ENCODE measurements around the gene KCNN2.

Gene KCNN2

GRCh38 chr5:114361724-114362196 is at the start of gene KCNN2:
KCNN2 (plus strand) TSS chr5:114362070; CDS start chr5:114362140, 70 bp downstream.
- DNase-seq, result no peak

GRCh38 chr5:114312658-114313057 is 49.2 kb upstream of the KCNN2 start:
- no peak for DNase-seq

- DNase-seq, result no peak
These were observed 47.8 kb upstream of the KCNN2 start for GRCh38 chr5:114314061-114314460.

- no peak for DNase-seq
These were observed 45.7 kb upstream of the KCNN2 start for GRCh38 chr5:114316167-114316566.

GRCh38 chr5:114317751-114318150 is 44.1 kb upstream of the KCNN2 start:
- no peak for DNase-seq

GRCh38 chr5:114319236-114319635 is 42.6 kb upstream of the KCNN2 start:
- no peak for DNase-seq

- DNase-seq, result no peak
These were observed 42.0 kb upstream of the KCNN2 start for GRCh38 chr5:114319821-114320220.

GRCh38 chr5:114324282-114324681 is 37.6 kb upstream of the KCNN2 start:
- no peak for DNase-seq

- no peak for DNase-seq
These were observed 36.3 kb upstream of the KCNN2 start for GRCh38 chr5:114325541-114325940.

- no peak for DNase-seq
These were observed 34.4 kb upstream of the KCNN2 start for GRCh38 chr5:114327474-114327873.

- DNase-seq, result no peak
These were observed 33.9 kb upstream of the KCNN2 start for GRCh38 chr5:114327987-114328386.

GRCh38 chr5:114330916-114331531 is 30.8 kb upstream of the KCNN2 start:
- DNase-seq, result no peak

GRCh38 chr5:114332493-114332892 is 29.4 kb upstream of the KCNN2 start:
- DNase-seq, result no peak

- no peak for DNase-seq
These were observed 28.9 kb upstream of the KCNN2 start for GRCh38 chr5:114332925-114333324.

- DNase-seq, result no peak
These were observed 26.5 kb upstream of the KCNN2 start for GRCh38 chr5:114335391-114335790.

- DNase-seq, result no peak
These were observed 22.8 kb upstream of the KCNN2 start for GRCh38 chr5:114339108-114339507.

- no peak for DNase-seq
These were observed 15.7 kb upstream of the KCNN2 start for GRCh38 chr5:114346181-114346580.

GRCh38 chr5:114355086-114355830 is 6.6 kb upstream of the KCNN2 start:
- no peak for DNase-seq

GRCh38 chr5:114358329-114358728 is 3.5 kb upstream of the KCNN2 start:
- DNase-seq, result no peak

- DNase-seq, result no peak
These were observed 1.5 kb upstream of the KCNN2 start for GRCh38 chr5:114360357-114360756.

- no peak for DNase-seq
These were observed 800 bp upstream of the KCNN2 start for GRCh38 chr5:114360816-114361723.

GRCh38 chr5:114362197-114362976 is 517 bp downstream of the KCNN2 start:
- DNase-seq, result no peak

All from NCI-H774 (cell line).